ENCODE measurements around the gene CDK5RAP1.
"Not testable (repeated sequence)": the region's sequence is repeated elsewhere in the genome, so short reads cannot be mapped to it uniquely, and the experiment has no call there.

CDK5RAP1 gene

GRCh38 chr20:33431797-33432381 lies 30.6 kb upstream of the CDK5RAP1 start:
- Histone ChIP-seq H4K20me1 (no peaks in the 10 kb centered on the region), H3K4me2 (no peak overlapping the region), H3K36me3 (peaks cover 0 to 31% (median 3%) of the 10 kb centered on the region in 11 experiments; a peak in 9 of 22 replicates), H3K27me3 (no peaks in the 10 kb centered on the region), H3K9me3 (replicated peaks in 1 of 11) (no peaks in the 10 kb centered on the region), H3K4me3 (no peak overlapping the region), H3K27ac (no peak overlapping the region), H3K4me1 (peaks cover 0 to 9% (median 3%) of the 10 kb centered on the region in 10 experiments; a peak in 9 of 20 replicates), H3K9ac (no peak overlapping the region)
- TF ChIP-seq Cebpa-rat (IDR thresholded peaks at IDR 0.05): no peak

GRCh38 chr20:33423875-33424274 lies 22.6 kb upstream of the CDK5RAP1 start:
- not testable (repeated sequence) for H3K36me3 ChIP-seq; H4K20me1 ChIP-seq; H3K27me3 ChIP-seq; H3K9me3 ChIP-seq (replicated peaks in 1 of 11); H3K4me3 ChIP-seq
- H3K4me1 ChIP-seq: peaks cover 5 to 16% (median 12%) of the 10 kb centered on the region in 10 experiments; a peak in 16 of 20 replicates
- H3K27ac ChIP-seq: peak overlapping the region in 3 of 11 experiments; percentile 9 to 69 (median 57); a peak in 3 of 22 replicates
- 0 out of 22 replicates have a peak overlapping the region, but pooled peaks of 1 of the 11 experiments have one; percentile 18 for H3K9ac ChIP-seq
- H3K4me2 ChIP-seq: peak overlapping the region in 1 of 11 experiments; percentile 49; a peak in 2 of 22 replicates

DNA sequence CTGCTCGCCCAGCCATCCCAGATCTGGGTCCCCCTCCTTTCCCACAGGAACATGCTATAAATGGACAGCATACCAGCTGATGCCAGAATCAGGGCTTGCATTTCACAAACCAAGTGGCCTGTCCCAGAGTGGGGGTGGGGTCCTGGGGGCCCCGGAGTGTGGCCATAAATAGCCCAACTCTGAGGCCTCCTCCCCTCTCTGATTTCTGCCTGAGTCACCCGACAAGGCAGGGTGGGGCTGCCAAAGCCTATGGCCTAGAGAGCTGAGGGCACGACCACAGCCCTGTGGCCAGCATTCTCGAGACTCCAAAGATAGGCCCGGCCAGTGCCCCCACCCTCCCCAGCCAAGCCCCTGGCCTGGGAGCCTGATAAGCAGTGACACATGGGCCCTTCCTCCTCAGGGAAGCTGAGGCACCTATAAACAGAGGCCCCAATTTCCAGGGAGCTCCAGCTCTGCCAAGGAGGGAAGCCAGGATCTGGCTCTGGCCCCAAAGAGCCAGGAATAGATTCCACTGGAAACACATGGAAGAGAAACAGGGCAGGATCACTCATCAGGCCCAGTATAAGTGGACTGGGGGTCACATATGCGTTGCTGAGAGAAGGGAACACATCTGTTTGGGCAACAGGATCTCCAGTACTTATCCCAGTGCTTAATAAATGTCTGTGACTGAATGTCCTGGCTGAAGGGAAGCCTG lies 22.0 kb upstream of the CDK5RAP1 start:
- H3K27me3 ChIP-seq: no peaks in the 10 kb centered on the region
- no peaks in the 10 kb centered on the region for H4K20me1 ChIP-seq
- H3K9ac ChIP-seq: peak overlapping the region in 6 of 11 experiments; percentile 18 to 42 (median 32); a peak in 6 of 22 replicates
- peak overlapping the region in 8 of 11 experiments; percentile 4 to 59 (median 30); a peak in 11 of 22 replicates for H3K4me2 ChIP-seq
- H3K9me3 ChIP-seq (replicated peaks in 1 of 11): no peaks in the 10 kb centered on the region
- H3K4me3 ChIP-seq: no peak overlapping the region
- peak overlapping the region in 9 of 11 experiments; percentile 3 to 69 (median 14); a peak in 10 of 22 replicates for H3K27ac ChIP-seq
- no peak for TF ChIP-seq Cebpa-rat (IDR thresholded peaks at IDR 0.05)
- H3K36me3 ChIP-seq: peaks cover 0 to 10% (median 0%) of the 10 kb centered on the region in 11 experiments; a peak in 3 of 22 replicates
- peaks cover 5 to 17% (median 13%) of the 10 kb centered on the region in 10 experiments; a peak in 16 of 20 replicates for H3K4me1 ChIP-seq

GRCh38 chr20:33419140-33419974 lies 18.0 kb upstream of the CDK5RAP1 start:
- Histone ChIP-seq H3K27ac (no peak overlapping the region), H3K9me3 (replicated peaks in 1 of 11) (no peaks in the 10 kb centered on the region), H3K4me2 (peak overlapping the region in 3 of 11 experiments; percentile 4 to 24 (median 15); a peak in 3 of 22 replicates), H3K36me3 (peaks cover 0 to 20% (median 3%) of the 10 kb centered on the region in 11 experiments; a peak in 8 of 22 replicates), H3K4me1 (peaks cover 5 to 17% (median 13%) of the 10 kb centered on the region in 10 experiments; a peak in 16 of 20 replicates), H3K9ac (no peak overlapping the region), H3K4me3 (no peak overlapping the region), H3K27me3 (no peaks in the 10 kb centered on the region), H4K20me1 (no peaks in the 10 kb centered on the region)
- no peak for TF ChIP-seq Cebpa-rat (IDR thresholded peaks at IDR 0.05)

- Histone ChIP-seq H3K27me3 (no peaks in the 10 kb centered on the region), H3K4me1 (peaks cover 3 to 12% (median 6%) of the 10 kb centered on the region in 10 experiments; a peak in 16 of 20 replicates), H3K36me3 (peaks cover 0 to 20% (median 3%) of the 10 kb centered on the region in 11 experiments; a peak in 8 of 22 replicates), H3K27ac (no peak overlapping the region), H4K20me1 (no peaks in the 10 kb centered on the region), H3K9ac (no peak overlapping the region), H3K9me3 (replicated peaks in 1 of 11) (no peaks in the 10 kb centered on the region), H3K4me2 (no peak overlapping the region), H3K4me3 (no peak overlapping the region)
- TF ChIP-seq Cebpa-rat (IDR thresholded peaks at IDR 0.05): no peak
These were observed 16.7 kb upstream of the CDK5RAP1 start for GRCh38 chr20:33418033-33418432.

- no peak for TF ChIP-seq Cebpa-rat (IDR thresholded peaks at IDR 0.05)
These were observed 14.6 kb upstream of the CDK5RAP1 start for GRCh38 chr20:33415948-33416347.

DNA sequence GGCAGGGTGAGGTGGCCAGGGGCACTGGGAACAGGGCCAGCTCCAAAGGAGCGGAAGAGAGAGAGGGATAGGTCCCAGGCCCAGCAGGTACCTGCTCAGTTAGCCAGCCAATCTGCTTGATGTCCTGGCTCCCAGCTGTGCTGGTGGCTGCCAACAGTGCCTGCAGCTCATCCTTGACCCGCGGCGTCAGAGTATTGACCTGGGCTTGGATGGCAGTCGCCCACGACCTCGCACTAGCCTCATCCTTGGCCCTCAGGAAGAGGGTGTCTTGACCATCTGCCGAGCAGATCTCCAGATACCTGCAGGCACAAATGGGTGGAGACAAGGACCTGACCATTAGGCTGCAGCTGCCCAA lies 11.1 kb upstream of the CDK5RAP1 start:
- Histone ChIP-seq H3K9me3 (replicated peaks in 1 of 11) (peaks cover 0 to 4% (median under 1%) of the 10 kb centered on the region in 11 experiments; a peak in 7 of 22 replicates), H3K27ac (peak overlapping the region in 3 of 11 experiments; percentile 14 to 92 (median 38); a peak in 4 of 22 replicates), H3K36me3 (peaks cover 0 to 27% (median 8%) of the 10 kb centered on the region in 11 experiments; a peak in 10 of 22 replicates), H3K4me3 (no peak overlapping the region), H3K27me3 (no peaks in the 10 kb centered on the region), H4K20me1 (no peaks in the 10 kb centered on the region), H3K4me2 (peak overlapping the region in 2 of 11 experiments; percentile 97 to 99; a peak in 3 of 22 replicates), H3K4me1 (peaks cover 30 to 52% (median 49%) of the 10 kb centered on the region in 10 experiments), H3K9ac (no peak overlapping the region)
- TF ChIP-seq Cebpa-rat (IDR thresholded peaks at IDR 0.05): no peak

More at GRCh38 chr20:33415948-33416347, 14.6 kb upstream of the CDK5RAP1 start:
- H3K4me2 ChIP-seq: no peak overlapping the region
- H4K20me1 ChIP-seq: no peaks in the 10 kb centered on the region
- H3K36me3 ChIP-seq: peaks cover 0 to 33% (median 10%) of the 10 kb centered on the region in 11 experiments; a peak in 10 of 22 replicates
- no peaks in the 10 kb centered on the region for H3K27me3 ChIP-seq
- H3K4me3 ChIP-seq: no peak overlapping the region
- H3K4me1 ChIP-seq: peaks cover 0 to 26% (median 15%) of the 10 kb centered on the region in 10 experiments; a peak in 17 of 20 replicates
- H3K27ac ChIP-seq: no peak overlapping the region
- no peak overlapping the region for H3K9ac ChIP-seq
- H3K9me3 ChIP-seq (replicated peaks in 1 of 11): no peaks in the 10 kb centered on the region

GRCh38 chr20:33411711-33412483 lies 10.6 kb upstream of the CDK5RAP1 start:
- peaks cover 0 to 23% (median 5%) of the 10 kb centered on the region in 11 experiments; a peak in 8 of 22 replicates for H3K36me3 ChIP-seq
- H3K9me3 ChIP-seq (replicated peaks in 1 of 11): peaks cover 0 to 6% (median 3%) of the 10 kb centered on the region in 11 experiments; a peak in 7 of 22 replicates
- H3K4me1 ChIP-seq: peaks cover 35 to 58% (median 55%) of the 10 kb centered on the region in 10 experiments
- no peaks in the 10 kb centered on the region for H4K20me1 ChIP-seq
- peak overlapping the region in 7 of 11 experiments; percentile 90 to 99 (median 96); a peak in 13 of 22 replicates for H3K4me2 ChIP-seq
- no peak overlapping the region for H3K4me3 ChIP-seq
- 0 out of 22 replicates have a peak overlapping the region, but pooled peaks of 1 of the 11 experiments have one; percentile 24 for H3K9ac ChIP-seq
- H3K27ac ChIP-seq: peak overlapping the region in 3 of 11 experiments; percentile 14 to 92 (median 92); a peak in 4 of 22 replicates
- no peak for TF ChIP-seq Cebpa-rat (IDR thresholded peaks at IDR 0.05)
- no peaks in the 10 kb centered on the region for H3K27me3 ChIP-seq
